Measurements from ENCODE around the gene TNFSF18. TPM values are rescaled to one million over a fixed set of nuclear protein-coding genes. Genes with fewer than 3 reads are reported as not detected.

The TNFSF18 gene, protein sequence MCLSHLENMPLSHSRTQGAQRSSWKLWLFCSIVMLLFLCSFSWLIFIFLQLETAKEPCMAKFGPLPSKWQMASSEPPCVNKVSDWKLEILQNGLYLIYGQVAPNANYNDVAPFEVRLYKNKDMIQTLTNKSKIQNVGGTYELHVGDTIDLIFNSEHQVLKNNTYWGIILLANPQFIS
- 0.70 TPM for total RNA-seq

DNA sequence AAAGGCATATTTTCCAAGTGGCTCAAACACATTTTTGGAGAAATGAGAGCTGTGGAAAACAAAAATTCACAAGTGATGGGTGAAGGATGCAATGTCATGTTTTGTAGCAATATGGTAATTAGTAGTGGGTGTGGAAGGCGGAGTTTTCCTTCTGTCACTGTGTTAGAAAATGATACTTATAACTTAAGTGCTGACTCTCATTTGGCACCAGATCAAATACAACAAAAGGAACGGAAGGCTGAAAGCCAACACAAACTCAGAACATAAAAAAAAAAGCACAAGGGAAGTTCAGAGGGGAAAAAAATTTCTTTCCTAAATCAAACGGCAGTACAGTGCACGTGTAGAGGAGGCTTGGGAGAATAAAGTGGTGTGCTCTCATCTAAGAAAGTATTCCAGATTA is at the start of gene TNFSF18:
TSS of gene TNFSF18 (minus strand) at position 77 of the 400 bp plus-strand sequence. CDS start at position 32, 45 bp downstream.

Other genes starting within 250 kb of the TNFSF18 start
- 1.8 TPM for gene TNFSF4, start 156.4 kb upstream of the TNFSF18 start, total RNA-seq

Data from metanephros (tissue), 1 donor.